HG03066 (cell line): ENCODE data around the gene APP.

Experiments used
- ATAC-seq: cut with Tn5 transposase; IDR thresholded peaks from one replicate; pipeline ENCODE4 v1.9.1; 2021; ENCODE audit warnings: low read depth; ENCODE audit not compliant: unreplicated experiment

APP gene

GRCh38 chr21:26130249-26130881 lies 40.2 kb downstream of the APP start:
- no peak for ATAC-seq

- ATAC-seq, result no peak
Measured at GRCh38 chr21:26127918-26128317, 42.7 kb downstream of the APP start.

- no peak for ATAC-seq
Measured at GRCh38 chr21:26127073-26127814, 43.3 kb downstream of the APP start.

- ATAC-seq, result no peak
Measured at GRCh38 chr21:26126168-26126553, 44.4 kb downstream of the APP start.

- no peak for ATAC-seq
Measured at GRCh38 chr21:26125433-26126167, 45.0 kb downstream of the APP start.

- ATAC-seq, result no peak
Measured at GRCh38 chr21:26124896-26125295, 45.7 kb downstream of the APP start.

GRCh38 chr21:26124421-26124833 lies 46.1 kb downstream of the APP start:
- ATAC-seq, result no peak

GRCh38 chr21:26123012-26123411 lies 47.6 kb downstream of the APP start:
- ATAC-seq, result no peak

- ATAC-seq, result no peak
Measured at GRCh38 chr21:26120828-26121227, 49.7 kb downstream of the APP start.

- no peak for ATAC-seq
Measured at GRCh38 chr21:26119906-26120305, 50.7 kb downstream of the APP start.

- ATAC-seq, result no peak
Measured at GRCh38 chr21:26118938-26119540, 51.5 kb downstream of the APP start.

- ATAC-seq, result no peak
Measured at GRCh38 chr21:26117972-26118367, 52.6 kb downstream of the APP start.

GRCh38 chr21:26117324-26117971 lies 53.1 kb downstream of the APP start:
- no peak for ATAC-seq

- no peak for ATAC-seq
Measured at GRCh38 chr21:26116456-26117011, 54.0 kb downstream of the APP start.

GRCh38 chr21:26115899-26116298 lies 54.7 kb downstream of the APP start:
- ATAC-seq, result no peak

- no peak for ATAC-seq
Measured at GRCh38 chr21:26115305-26115704, 55.3 kb downstream of the APP start.

- ATAC-seq, result no peak
Measured at GRCh38 chr21:26112975-26113374, 57.6 kb downstream of the APP start.

- no peak for ATAC-seq
Measured at GRCh38 chr21:26112127-26112742, 58.3 kb downstream of the APP start.

GRCh38 chr21:26110715-26111114 lies 59.9 kb downstream of the APP start:
- no peak for ATAC-seq

- ATAC-seq, result no peak
Measured at GRCh38 chr21:26107429-26107828, 63.1 kb downstream of the APP start.
